BJ (cell line): Measurements from ENCODE around the gene EML3. TPM values are rescaled to one million over a fixed set of nuclear protein-coding genes. Genes with fewer than 3 reads are reported as not detected.
"Not testable (repeated sequence)": the region's sequence is repeated elsewhere in the genome, so short reads cannot be mapped to it uniquely, and the experiment has no call there.

Source experiments
- CTCF ChIA-PET: fragments of 350-600 bp; formaldehyde crosslinking; extraction: SDS; loops from one replicate; lab custom pipeline; 2021; ENCODE audit warnings: antibody characterized with exemption, inconsistent platforms; lab: Yijun Ruan, JAX
- POLR2A ChIA-PET: fragments of 300-600 bp; sonication (Branson Sonifier 250); formaldehyde crosslinking; extraction: SDS; loops from one replicate; lab custom pipeline; 2021; ENCODE audit warnings: antibody characterized with exemption; lab: Charles Lee
- DNase-seq: peaks from one replicate; pipeline ENCODE4 v3.0.0-alpha.2; 2011; ENCODE audit warnings: low read depth
- H3K27me3 ChIP-seq: 2 replicates; pipeline ENCODE4 v1.6.0; 2011; ENCODE audit warnings: low read length; ENCODE audit not compliant: control insufficient read depth, insufficient read depth
- H3K36me3 ChIP-seq: 2 replicates; pipeline ENCODE4 v1.5.1; 2011; ENCODE audit warnings: low read length; ENCODE audit not compliant: control insufficient read depth, insufficient read depth
- H3K4me3 ChIP-seq: 2 replicates; pipeline ENCODE4 v1.5.1; 2011; ENCODE audit warnings: low read depth, mild to moderate bottlenecking, control low read depth, low read length
- polyA plus RNA-seq: library from polyadenylated mRNA; depleted of rRNA; stranded (reverse); fragments of >200 nt; gene quantifications from 2 replicates; pipeline ENCODE4 v1.2.3, GENCODE V29; 2011
- TF ChIP-seq, protein P1 (sequence below): IDR thresholded peaks from 2 replicates; pipeline ENCODE4 v1.5.1; 2011; ENCODE audit warnings: low read depth, mild to moderate bottlenecking, control low read depth, inconsistent platforms, low read length, moderate library complexity; ENCODE audit not compliant: insufficient read depth

The EML3 gene
- polyA plus RNA-seq, 1 experiment: 26.5 TPM

DNA sequence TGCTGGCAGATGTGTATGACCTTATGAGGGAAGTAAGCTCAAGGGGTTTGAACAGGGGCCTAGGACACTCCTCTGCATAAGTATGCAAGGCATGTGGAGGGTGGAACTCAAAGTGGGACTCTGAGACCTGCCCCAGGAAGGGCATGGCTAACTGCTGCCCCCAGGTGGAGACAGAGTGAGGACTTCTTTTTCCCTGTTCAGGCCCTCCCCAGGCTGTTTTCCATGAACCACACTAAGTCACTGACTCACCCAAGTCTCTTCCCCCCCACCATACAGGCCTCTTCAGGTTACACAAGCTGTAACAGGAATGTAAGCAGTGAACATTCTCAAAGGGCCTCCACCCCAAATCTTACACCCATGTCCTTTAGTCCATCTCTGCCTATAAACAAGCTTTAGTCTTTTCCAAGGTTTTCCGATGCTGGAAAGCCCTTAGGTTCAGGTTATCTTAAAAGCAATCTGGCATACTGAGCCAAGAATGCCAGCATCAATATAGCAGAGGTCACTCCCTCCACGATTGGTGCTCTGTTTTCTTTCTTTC is 51.9 kb downstream of the EML3 start:
- H3K27me3 ChIP-seq: no peaks in the 10 kb centered on the region
- CTCF ChIA-PET: interaction anchor here (0.6 to 4.9 kb wide), 31 partner anchors 9 to 315 kb away, joined by 3 to 66 read pairs (median 5); partner anchors contain the start of genes AHNAK, EML3, SCGB1A1 and TUT1
- POLR2A ChIA-PET: interaction anchor here (0.6 to 1.1 kb wide), 4 partner anchors 13 to 281 kb away, joined by 3 to 9 read pairs (median 4); partner anchors contain the start of genes AHNAK and EEF1G
- TF ChIP-seq, protein P1, sequence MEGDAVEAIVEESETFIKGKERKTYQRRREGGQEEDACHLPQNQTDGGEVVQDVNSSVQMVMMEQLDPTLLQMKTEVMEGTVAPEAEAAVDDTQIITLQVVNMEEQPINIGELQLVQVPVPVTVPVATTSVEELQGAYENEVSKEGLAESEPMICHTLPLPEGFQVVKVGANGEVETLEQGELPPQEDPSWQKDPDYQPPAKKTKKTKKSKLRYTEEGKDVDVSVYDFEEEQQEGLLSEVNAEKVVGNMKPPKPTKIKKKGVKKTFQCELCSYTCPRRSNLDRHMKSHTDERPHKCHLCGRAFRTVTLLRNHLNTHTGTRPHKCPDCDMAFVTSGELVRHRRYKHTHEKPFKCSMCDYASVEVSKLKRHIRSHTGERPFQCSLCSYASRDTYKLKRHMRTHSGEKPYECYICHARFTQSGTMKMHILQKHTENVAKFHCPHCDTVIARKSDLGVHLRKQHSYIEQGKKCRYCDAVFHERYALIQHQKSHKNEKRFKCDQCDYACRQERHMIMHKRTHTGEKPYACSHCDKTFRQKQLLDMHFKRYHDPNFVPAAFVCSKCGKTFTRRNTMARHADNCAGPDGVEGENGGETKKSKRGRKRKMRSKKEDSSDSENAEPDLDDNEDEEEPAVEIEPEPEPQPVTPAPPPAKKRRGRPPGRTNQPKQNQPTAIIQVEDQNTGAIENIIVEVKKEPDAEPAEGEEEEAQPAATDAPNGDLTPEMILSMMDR: peak; percentile 88
- H3K4me3 ChIP-seq: no peak overlapping the region
- DNase-seq: peak; percentile 94
- H3K36me3 ChIP-seq: peaks cover 10% of the 10 kb centered on the region

DNA sequence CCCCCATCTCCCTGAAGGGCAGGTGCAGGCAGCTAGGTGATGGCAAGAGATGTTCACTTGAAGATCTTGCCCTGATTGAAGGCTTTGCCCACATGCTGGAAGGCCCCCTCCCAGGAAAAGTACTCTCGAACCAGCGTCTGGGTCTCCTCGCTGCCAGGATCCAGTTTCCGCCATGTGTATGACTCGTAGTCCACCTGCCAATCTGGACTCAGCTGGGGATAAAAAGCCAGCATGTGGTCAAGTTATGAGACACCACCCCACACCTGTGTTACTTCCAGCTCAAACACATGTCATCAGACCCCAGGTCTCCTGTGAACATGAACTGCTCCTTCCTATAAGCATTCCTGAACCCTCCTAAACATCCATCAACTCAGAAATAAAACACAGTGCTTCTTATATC is 52.9 kb downstream of the EML3 start:
- H3K36me3 ChIP-seq, DNase-seq, H3K27me3 ChIP-seq, POLR2A ChIA-PET, H3K4me3 ChIP-seq: not testable (repeated sequence)
- CTCF ChIA-PET: interaction anchor here (1.4 to 4.9 kb wide), 13 partner anchors 8 to 164 kb away, joined by 3 to 66 read pairs (median 17); partner anchors contain the start of genes AHNAK and TUT1

DNA sequence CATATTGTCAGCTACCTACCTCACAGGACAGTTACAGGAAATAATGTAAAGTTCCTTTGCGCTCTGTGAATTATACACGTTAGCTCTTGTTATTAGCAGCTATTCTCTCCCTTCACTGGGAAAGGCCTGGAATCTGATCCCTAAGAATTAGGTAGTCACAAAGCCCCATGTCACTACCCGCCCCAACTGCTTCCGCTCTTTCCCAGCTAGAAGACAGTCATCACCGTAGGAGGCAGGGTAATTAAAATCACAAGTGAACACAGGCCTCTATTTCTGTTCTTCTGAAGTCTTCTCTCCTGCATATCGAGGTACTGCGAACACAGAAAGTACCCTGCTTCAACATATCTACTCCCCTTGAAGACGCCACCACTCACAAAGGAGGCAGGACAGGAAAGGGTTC is 53.4 kb downstream of the EML3 start:
- CTCF ChIA-PET: interaction anchor here (0.6 to 4.9 kb wide), 7 partner anchors 15 to 164 kb away, joined by 4 to 66 read pairs (median 23); no protein-coding TSS in a partner anchor
- no peak for DNase-seq
- TF ChIP-seq, protein P1: no peak
- H3K4me3 ChIP-seq: no peak overlapping the region
- peaks cover 8% of the 10 kb centered on the region for H3K36me3 ChIP-seq
- POLR2A ChIA-PET: no interaction called here
- no peaks in the 10 kb centered on the region for H3K27me3 ChIP-seq

DNA sequence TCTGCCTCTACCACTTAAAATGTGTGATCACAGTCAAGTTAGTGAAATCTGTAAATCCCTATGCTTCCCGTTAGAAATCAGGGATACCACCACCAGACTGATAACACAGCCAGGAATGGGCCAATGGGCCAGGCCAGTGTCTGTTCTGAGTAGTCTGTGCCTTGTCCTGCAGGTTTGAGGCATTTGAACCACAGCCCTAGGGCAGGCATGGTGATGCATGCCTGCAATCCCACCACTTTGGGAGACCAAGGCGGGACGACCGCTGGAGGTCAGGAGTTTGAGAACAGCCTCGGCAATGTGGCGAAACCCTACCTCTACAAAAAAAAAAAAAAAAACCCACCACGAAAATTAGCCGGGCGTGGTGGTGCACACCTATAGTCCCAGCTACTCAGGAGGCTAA is 53.9 kb downstream of the EML3 start:
- no peak for DNase-seq
- Histone ChIP-seq H3K27me3 (no peaks in the 10 kb centered on the region), H3K4me3 (no peak overlapping the region), H3K36me3 (peaks cover 6% of the 10 kb centered on the region)
- CTCF ChIA-PET: interaction anchor here (0.6 to 4.9 kb wide), 7 partner anchors 15 to 163 kb away, joined by 3 to 66 read pairs (median 23); no protein-coding TSS in a partner anchor
- POLR2A ChIA-PET: no interaction called here
- TF ChIP-seq, protein P1: no peak

DNA sequence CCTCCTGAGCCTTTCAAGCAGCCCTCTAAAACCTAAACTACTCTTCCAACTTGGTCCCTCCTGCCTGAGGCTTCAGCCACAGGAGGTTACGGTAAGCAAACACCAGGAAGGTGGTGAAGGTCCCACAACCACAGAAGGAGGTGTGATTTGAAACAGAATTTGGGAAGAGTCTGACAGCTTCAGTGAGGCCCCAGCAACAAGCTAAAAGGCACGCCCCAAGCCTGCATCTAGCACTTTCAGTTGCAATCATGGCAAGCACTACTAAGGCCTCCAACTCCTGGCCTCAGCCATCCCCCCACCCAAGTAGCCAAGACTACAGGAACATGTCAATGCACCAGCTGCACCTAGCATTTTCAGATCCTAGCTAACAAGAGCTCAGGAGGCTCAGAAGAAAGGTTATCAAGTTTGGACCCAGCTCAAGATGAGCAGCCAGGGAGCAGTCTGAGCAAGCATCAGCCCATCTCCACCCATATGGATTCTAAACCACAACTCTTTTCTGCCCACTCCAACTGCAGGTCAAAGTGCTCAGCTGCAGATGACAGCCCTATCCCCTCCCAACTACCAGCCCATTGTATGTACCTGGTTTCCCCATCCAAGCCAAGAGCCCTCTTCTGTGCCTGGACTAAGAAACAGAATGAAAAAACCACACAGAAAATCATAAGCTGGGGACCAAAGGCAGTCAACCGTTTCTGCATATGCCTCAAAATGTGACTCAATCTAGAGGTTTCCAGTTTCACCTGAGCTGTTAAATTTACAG is 55.5 kb downstream of the EML3 start:
- Histone ChIP-seq H3K36me3 (peaks cover 5% of the 10 kb centered on the region), H3K27me3 (no peaks in the 10 kb centered on the region), H3K4me3 (no peak overlapping the region)
- CTCF ChIA-PET: interaction anchor here (2.6 to 4.9 kb wide), 3 partner anchors 13 to 162 kb away, joined by 12 to 66 read pairs (median 47); no protein-coding TSS in a partner anchor
- DNase-seq: no peak
- TF ChIP-seq, protein P1: no peak
- POLR2A ChIA-PET: interaction anchor here (1.2 kb wide), 1 partner anchor 10 kb away, joined by 5 read pairs; the partner anchor contains the start of gene AHNAK
